ENCODE results near the gene CCL25. TPM values are rescaled to one million over a fixed set of nuclear protein-coding genes. Genes with fewer than 3 reads are reported as not detected.

CCL25 gene
- total RNA-seq, 1 donor from 2014 or later, result not detected

GRCh38 chr19:8041531-8041931 lies 11.0 kb upstream of the CCL25 start:
- no peak overlapping the region for H3K4me3 ChIP-seq
- H3K9me3 ChIP-seq (ENCODE audit: low read depth), result no peaks in the 10 kb centered on the region
- no peaks in the 10 kb centered on the region for H3K9me3 Mint-ChIP-seq
- no peaks in the 10 kb centered on the region for H3K27me3 ChIP-seq
- TF ChIP-seq EZH2phosphoT487 (IDR thresholded peaks at IDR 0.05) (no peak), EZH2 (IDR thresholded peaks at IDR 0.05) (no peak), CTCF (IDR thresholded peaks at IDR 0.05) (no peak)
- H3K4me1 Mint-ChIP-seq, result peaks cover 8% of the 10 kb centered on the region
- DNase-seq (ENCODE audit: low spot score), result no peak
- H3K27ac ChIP-seq, result no peak overlapping the region
- H3F3A ChIP-seq (ENCODE audit: low read depth), result peaks cover 2% of the 10 kb centered on the region
- H3K9ac ChIP-seq, result no peak overlapping the region
- no peaks in the 10 kb centered on the region for H4K20me1 ChIP-seq (ENCODE audit: low read depth)
- H3K4me2 ChIP-seq, result no peak overlapping the region
- no peaks in the 10 kb centered on the region for H3K79me2 ChIP-seq (ENCODE audit: low read depth)
- H3K27me3 Mint-ChIP-seq (ENCODE audit: insufficient read depth, low read depth), result peaks cover 10% of the 10 kb centered on the region
- no peak overlapping the region for H2AFZ ChIP-seq (replicated peaks)
- no peaks in the 10 kb centered on the region for H3K36me3 Mint-ChIP-seq
- no peaks in the 10 kb centered on the region for H3K4me1 ChIP-seq
- no peaks in the 10 kb centered on the region for H3K36me3 ChIP-seq
- H3K4me3 Mint-ChIP-seq, result no peak overlapping the region
- H3K27ac Mint-ChIP-seq, result no peak overlapping the region

DNA sequence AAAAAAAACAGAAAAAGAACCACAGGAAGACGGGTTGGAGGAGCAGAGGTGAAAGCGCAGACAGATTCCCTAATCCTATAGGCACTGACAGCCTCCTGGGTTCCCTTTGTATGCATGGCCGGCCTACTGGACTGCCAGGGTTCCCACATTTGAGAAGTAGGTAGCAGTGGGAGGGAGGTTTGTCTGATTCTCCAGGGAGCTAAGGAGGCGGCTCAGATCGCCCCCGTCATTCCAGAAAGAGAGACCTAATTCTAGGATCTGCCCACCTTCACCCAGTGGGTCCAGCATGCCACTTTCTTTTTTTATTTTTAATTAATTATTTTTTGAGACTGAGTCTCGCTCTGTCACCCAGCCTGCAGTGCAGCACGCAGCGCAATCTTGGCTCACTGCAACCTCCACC lies 9.7 kb upstream of the CCL25 start:
- no peak for TF ChIP-seq EZH2phosphoT487 (IDR thresholded peaks at IDR 0.05)
- no peak for TF ChIP-seq EZH2 (IDR thresholded peaks at IDR 0.05)
- peaks cover under 1% of the 10 kb centered on the region for H3K27me3 ChIP-seq
- H3K4me3 Mint-ChIP-seq, result no peak overlapping the region

DNA sequence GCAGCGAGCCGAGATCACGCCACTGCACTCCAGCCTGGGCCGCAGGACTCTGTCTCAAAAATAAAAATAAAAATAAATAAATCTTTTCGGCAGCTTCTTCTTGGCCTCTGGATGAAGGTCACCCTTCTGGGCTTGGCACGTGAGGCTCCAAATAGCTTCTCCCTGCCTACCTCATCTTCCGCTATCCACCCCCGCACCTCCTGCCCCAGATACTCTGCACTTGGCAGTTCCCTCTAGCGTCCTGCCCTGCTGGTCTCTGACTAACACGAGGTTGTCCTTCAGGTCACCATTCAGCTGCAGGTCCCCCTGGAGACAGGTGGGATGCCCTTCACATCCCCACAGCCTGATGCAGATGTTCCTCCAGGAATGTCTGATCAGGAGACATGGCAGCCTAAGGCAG lies 8.5 kb upstream of the CCL25 start:
- H3K9me3 Mint-ChIP-seq, result no peaks in the 10 kb centered on the region
- no peak for DNase-seq (ENCODE audit: low spot score)
- H3K36me3 ChIP-seq, result no peaks in the 10 kb centered on the region
- H3K4me3 Mint-ChIP-seq, result no peak overlapping the region
- no peak overlapping the region for H3K9ac ChIP-seq
- H3K9me3 ChIP-seq (ENCODE audit: low read depth), result no peaks in the 10 kb centered on the region
- no peaks in the 10 kb centered on the region for H3K4me1 ChIP-seq
- H3F3A ChIP-seq (ENCODE audit: low read depth), result no peaks in the 10 kb centered on the region
- H3K27ac Mint-ChIP-seq, result no peak overlapping the region
- H3K27ac ChIP-seq, result no peak overlapping the region
- no peaks in the 10 kb centered on the region for H3K79me2 ChIP-seq (ENCODE audit: low read depth)
- H2AFZ ChIP-seq (replicated peaks), result no peak overlapping the region
- peaks cover 11% of the 10 kb centered on the region for H3K4me1 Mint-ChIP-seq
- peaks cover 18% of the 10 kb centered on the region for H3K27me3 Mint-ChIP-seq (ENCODE audit: insufficient read depth, low read depth)
- TF ChIP-seq CTCF (IDR thresholded peaks at IDR 0.05) (no peak), EZH2 (IDR thresholded peaks at IDR 0.05) (no peak), EZH2phosphoT487 (IDR thresholded peaks at IDR 0.05) (no peak)
- no peak overlapping the region for H3K4me3 ChIP-seq
- H3K36me3 Mint-ChIP-seq, result no peaks in the 10 kb centered on the region
- H4K20me1 ChIP-seq (ENCODE audit: low read depth), result no peaks in the 10 kb centered on the region
- H3K27me3 ChIP-seq, result peaks cover 10% of the 10 kb centered on the region
- no peak overlapping the region for H3K4me2 ChIP-seq

More for the DNA sequence above, 9.7 kb upstream of the CCL25 start:
- no peaks in the 10 kb centered on the region for H3F3A ChIP-seq (ENCODE audit: low read depth)
- H3K27ac Mint-ChIP-seq, result no peak overlapping the region
- H3K36me3 ChIP-seq, result no peaks in the 10 kb centered on the region
- H3K27ac ChIP-seq, result no peak overlapping the region
- H3K9me3 Mint-ChIP-seq, result no peaks in the 10 kb centered on the region
- H3K4me1 Mint-ChIP-seq, result peaks cover 11% of the 10 kb centered on the region
- H3K9ac ChIP-seq, result no peak overlapping the region
- H3K9me3 ChIP-seq (ENCODE audit: low read depth), result no peaks in the 10 kb centered on the region
- no peak for DNase-seq (ENCODE audit: low spot score)
- no peaks in the 10 kb centered on the region for H4K20me1 ChIP-seq (ENCODE audit: low read depth)
- H2AFZ ChIP-seq (replicated peaks), result no peak overlapping the region
- no peaks in the 10 kb centered on the region for H3K4me1 ChIP-seq
- no peaks in the 10 kb centered on the region for H3K36me3 Mint-ChIP-seq
- H3K27me3 Mint-ChIP-seq (ENCODE audit: insufficient read depth, low read depth), result peaks cover 11% of the 10 kb centered on the region
- no peak overlapping the region for H3K4me3 ChIP-seq
- H3K4me2 ChIP-seq, result no peak overlapping the region
- H3K79me2 ChIP-seq (ENCODE audit: low read depth), result no peaks in the 10 kb centered on the region

- Histone ChIP-seq H3K27ac (no peak overlapping the region), H2AFZ (replicated peaks) (no peak overlapping the region), H3K9me3 (ENCODE audit: low read depth) (no peaks in the 10 kb centered on the region), H3K36me3 (no peaks in the 10 kb centered on the region), H3K4me1 (no peaks in the 10 kb centered on the region), H3K79me2 (ENCODE audit: low read depth) (no peaks in the 10 kb centered on the region), H3K9ac (no peak overlapping the region), H3K4me3 (no peak overlapping the region), H3K27me3 (peaks cover 24% of the 10 kb centered on the region), H3F3A (ENCODE audit: low read depth) (peaks cover 4% of the 10 kb centered on the region), H4K20me1 (ENCODE audit: low read depth) (no peaks in the 10 kb centered on the region), H3K4me2 (no peak overlapping the region)
- Mint-ChIP-seq H3K4me3 (peak overlapping the region; percentile 50), H3K36me3 (no peaks in the 10 kb centered on the region), H3K27ac (no peak overlapping the region), H3K9me3 (no peaks in the 10 kb centered on the region), H3K27me3 (ENCODE audit: insufficient read depth, low read depth) (peaks cover 23% of the 10 kb centered on the region), H3K4me1 (peaks cover 9% of the 10 kb centered on the region)
- no peak for DNase-seq (ENCODE audit: low spot score)
- TF ChIP-seq EZH2 (IDR thresholded peaks at IDR 0.05) (no peak), CTCF (IDR thresholded peaks at IDR 0.05) (no peak), EZH2phosphoT487 (IDR thresholded peaks at IDR 0.05) (no peak)
Measured at GRCh38 chr19:8045872-8046568, 6.5 kb upstream of the CCL25 start.
